HepG2 (cell line): ENCODE results near the gene SLC34A2. TPM values are rescaled to one million over a fixed set of nuclear protein-coding genes. Genes with fewer than 3 reads are reported as not detected.

Source experiments
- ATAC-seq: fragments of 200-7000 bp; cut with Tn5 transposase; 3 replicates; pipeline ENCODE4 v1.9.1; 2020; ENCODE audit warnings: mild to moderate bottlenecking, moderate library complexity
- BruUV-seq: library from RNA; stranded (reverse); fragments of 400-500 nt; replicated peaks from 2 replicates; lab custom pipeline; 2021; lab: Mats Ljungman, UMichigan
- CTCF ChIA-PET: fragments of 300-600 bp; formaldehyde crosslinking; extraction: SDS; loops from one replicate; lab custom pipeline; 2021; ENCODE audit warnings: low total read pairs, inconsistent platforms, low intra/inter-chr PET ratio; lab: Yijun Ruan, JAX
- POLR2A ChIA-PET: fragments of 350-600 bp; sonication (Branson Sonifier 250); formaldehyde crosslinking; loops from one replicate; lab custom pipeline; 2020; ENCODE audit warnings: antibody characterized with exemption, inconsistent platforms; lab: Yijun Ruan, JAX
- DNase-seq: peaks from one replicate; pipeline ENCODE4 v3.0.0-alpha.2; 2015; ENCODE audit warnings: low spot score
- FAIRE-seq: peaks from 3 replicates; lab custom pipeline; 2011; peaks lifted over from hg19 to GRCh38; lab: Jason Lieb, UNC
- H2AFZ ChIP-seq: one replicate; pipeline ENCODE4 v1.6.1; 2011; ENCODE audit warnings: low read length, inconsistent platforms
- H3K27ac ChIP-seq: fragments of 300-600 bp; 3 replicates; pipeline ENCODE4 v1.8.0; 2011; ENCODE audit warnings: mixed run types, mild to moderate bottlenecking, mixed read lengths, low read length, inconsistent platforms; ENCODE audit not compliant: insufficient read depth; ENCODE audit errors: extremely low read length
- H3K27me3 ChIP-seq, 2 experiments: fragments of 200-600 bp in 1 of 2; 2 replicates in 1 of 2; 3 replicates in 1 of 2; pipeline versions ENCODE4 v1.6.0 to v1.8.0; 2011; ENCODE audit warnings: low read length in 2 of 2, mild to moderate bottlenecking in 2 of 2, moderate library complexity in 2 of 2, inconsistent platforms in 1 of 2; ENCODE audit not compliant: insufficient read depth in 2 of 2, control insufficient read depth in 1 of 2
- H3K36me3 ChIP-seq, 2 experiments: fragments of 200-600 bp in 1 of 2; replicated peaks in 1 of 2; 2 replicates in 1 of 2; 3 replicates in 1 of 2; pipeline versions ENCODE4 v1.5.1 to v1.8.0; 2011; ENCODE audit warnings: low read length in 2 of 2, inconsistent platforms in 1 of 2; ENCODE audit not compliant: insufficient read depth in 2 of 2, control insufficient read depth in 1 of 2
- H3K4me1 ChIP-seq: 2 replicates; pipeline ENCODE4 v1.5.1; 2012; ENCODE audit warnings: low read length, inconsistent platforms; ENCODE audit not compliant: insufficient read depth
- H3K4me2 ChIP-seq: 2 replicates; pipeline ENCODE4 v1.6.0; 2011; ENCODE audit warnings: low read depth, low read length, inconsistent platforms
- H3K4me3 ChIP-seq, 3 experiments: fragments of 200-600 bp in 1 of 3; sonication (generic), shearing (Covaris generic) in 1 of 3; replicated peaks in 1 of 3; 2 replicates each; pipeline ENCODE4 v1.5.1; 2011 to 2016; ENCODE audit warnings: low read length in 3 of 3, inconsistent platforms in 2 of 3, low read depth in 2 of 3, mild to moderate bottlenecking in 2 of 3, control low read depth in 1 of 3, mixed read lengths in 1 of 3; ENCODE audit not compliant: insufficient read depth in 1 of 3
- H3K79me2 ChIP-seq: one replicate; pipeline ENCODE4 v1.6.1; 2011; ENCODE audit warnings: low read length, inconsistent platforms; ENCODE audit not compliant: insufficient read depth
- H3K9ac ChIP-seq: 2 replicates; pipeline ENCODE4 v1.6.0; 2011; ENCODE audit warnings: mild to moderate bottlenecking, low read depth, low read length, inconsistent platforms; ENCODE audit not compliant: insufficient read depth
- H3K9me3 ChIP-seq: 2 replicates; pipeline ENCODE4 v1.5.1; 2012; ENCODE audit warnings: mild to moderate bottlenecking, low read length
- H4K20me1 ChIP-seq: 2 replicates; pipeline ENCODE4 v1.6.0; 2011; ENCODE audit warnings: inconsistent platforms, mild to moderate bottlenecking, low read length, moderate library complexity; ENCODE audit not compliant: insufficient read depth
- CC2D1A ChIP-seq: sonication (generic); formaldehyde crosslinking; IDR thresholded peaks from 2 replicates; pipeline ENCODE4 v1.8.1; 2023; ENCODE audit warnings: mild to moderate bottlenecking, missing genetic modification reagents
- CENPX ChIP-seq: sonication (generic); formaldehyde crosslinking; IDR thresholded peaks from 2 replicates; pipeline ENCODE4 v1.9.0; 2021; ENCODE audit warnings: mild to moderate bottlenecking, missing genetic modification reagents, moderate library complexity
- ETV5 ChIP-seq: IDR thresholded peaks from 2 replicates; pipeline ENCODE4 v1.6.1; 2018; ENCODE audit warnings: missing biosample characterization, missing genetic modification reagents, inconsistent platforms, borderline replicate concordance
- FOXO1 ChIP-seq: sonication (generic); formaldehyde crosslinking; IDR thresholded peaks from 2 replicates; pipeline ENCODE4 v1.4.0; 2020; ENCODE audit warnings: missing genetic modification reagents
- SOX13 ChIP-seq, 3 experiments: fragments of 450-650 bp in 1 of 3; sonication (generic) in 1 of 3; formaldehyde crosslinking in 1 of 3; IDR thresholded peaks in 2 of 3; conservative IDR thresholded peaks in 1 of 3; 2 replicates each; pipeline versions ENCODE4 v1.5.0 to v1.6.1; 2016 to 2020; ENCODE audit warnings: antibody characterized with exemption in 1 of 3, mild to moderate bottlenecking in 1 of 3, missing compliant biosample characterization in 1 of 3, missing genetic modification reagents in 1 of 3, moderate library complexity in 1 of 3
- TCF7 ChIP-seq: sonication (generic); IDR thresholded peaks from 2 replicates; pipeline ENCODE4 v1.6.1; 2016; ENCODE audit warnings: antibody characterized with exemption, low read depth
- TFDP1 ChIP-seq: IDR thresholded peaks from 2 replicates; pipeline ENCODE4 v1.6.1; 2016; ENCODE audit warnings: missing compliant biosample characterization, missing genetic modification reagents, borderline replicate concordance
- ZNF282 ChIP-seq: fragments of 450-650 bp; IDR thresholded peaks from 2 replicates; pipeline ENCODE4 v1.6.1; 2018; ENCODE audit not compliant: partially characterized antibody
- ZNF326 ChIP-seq: sonication (generic); formaldehyde crosslinking; IDR thresholded peaks from 2 replicates; pipeline ENCODE4 v1.4.0; 2020; ENCODE audit warnings: missing genetic modification reagents, borderline replicate concordance
- ZNF33B ChIP-seq: sonication (generic); formaldehyde crosslinking; IDR thresholded peaks from 2 replicates; pipeline ENCODE4 v1.5.1; 2020; ENCODE audit warnings: mild to moderate bottlenecking, missing genetic modification reagents
- ZNF343 ChIP-seq: sonication (generic); formaldehyde crosslinking; IDR thresholded peaks from 2 replicates; pipeline ENCODE4 v1.4.0; 2020; ENCODE audit warnings: mild to moderate bottlenecking, missing genetic modification reagents
- ZNF354B ChIP-seq: sonication (generic); formaldehyde crosslinking; IDR thresholded peaks from 2 replicates; pipeline ENCODE4 v1.8.0; 2022; ENCODE audit warnings: mild to moderate bottlenecking, missing genetic modification reagents
- ZNF501 ChIP-seq: sonication (generic); formaldehyde crosslinking; IDR thresholded peaks from 2 replicates; pipeline ENCODE4 v1.5.1; 2020; ENCODE audit warnings: mild to moderate bottlenecking, moderate library complexity, missing genetic modification reagents
- ZNF740 ChIP-seq: sonication (generic); formaldehyde crosslinking; IDR thresholded peaks from 2 replicates; pipeline ENCODE4 v1.4.0; 2020; ENCODE audit warnings: missing genetic modification reagents
- ZNF841 ChIP-seq: sonication (generic); formaldehyde crosslinking; IDR thresholded peaks from 2 replicates; pipeline ENCODE4 v1.8.1; 2023; ENCODE audit warnings: missing genetic modification reagents, borderline replicate concordance
- whole genome bisulfite sequencing: methylation state at CpG from one replicate; pipeline ENCODE4 v1.1.6; 2017; ENCODE audit warnings: low lambda C conversion rate; 5-methylcytosine and 5-hydroxymethylcytosine counted together
- in situ Hi-C: cut with HindIII; loops from 2 replicates; pipeline ENCODE4 v1.10.0; 2017; ENCODE audit warnings: low pct_unique_long_range_greater_than_20kb; ENCODE audit not compliant: extremely low pct_ligation_motif_present
- intact Hi-C: fragments of 100-400 bp; cut with micrococcal nuclease; formaldehyde crosslinking; loops from one replicate; pipeline ENCODE4 v1.10.0; 2022; ENCODE audit not compliant: unreplicated experiment
- polyA plus RNA-seq, 8 experiments: library from polyadenylated mRNA; depleted of rRNA in 3 of 8; stranded (reverse) in 7 of 8; unstranded in 1 of 8; fragments of >200 nt; fragmentation: Illumina TruSeq in 4 of 8; extraction: Trizol in 4 of 8; gene quantifications; 2 replicates each; pipeline versions ENCODE4 v1.2.1 to v1.2.3, GENCODE V29; 2011 to 2016; ENCODE audit warnings: low read depth in 4 of 8, missing spikeins in 1 of 8, mixed read lengths in 1 of 8; ENCODE audit not compliant: insufficient read depth in 1 of 8
- total RNA-seq, 5 experiments: library from RNA; depleted of rRNA; stranded (reverse); fragments of >200 nt; fragmentation: Illumina TruSeq; extraction: Trizol; gene quantifications; 2 replicates each; pipeline ENCODE4 v1.2.3, GENCODE V29; 2016; ENCODE audit warnings: low read depth in 1 of 5
- TF ChIP-seq, protein P1 (sequence below): sonication (generic); formaldehyde crosslinking; IDR thresholded peaks from 2 replicates; pipeline ENCODE4 v1.5.0; 2020; ENCODE audit warnings: mild to moderate bottlenecking, missing genetic modification reagents, moderate library complexity

Gene SLC34A2
- total and polyA plus RNA-seq, 2 of the 13 experiments (the other 11 are each of a cell fraction or from before 2014, with no cell fraction given), result not detected

GRCh38 chr4:25725870-25726269, 70.2 kb downstream of the SLC34A2 start:
- WGBS, result 44% methylated on average over 7 of the region's 7 CpGs
- Histone ChIP-seq H3K4me2 (no peak overlapping the region), H2AFZ (no peak overlapping the region), H3K9me3 (no peaks in the 10 kb centered on the region), H3K27me3 (no peaks in the 10 kb centered on the region), H3K79me2 (no peaks in the 10 kb centered on the region), H4K20me1 (no peaks in the 10 kb centered on the region), H3K4me3 (no peak overlapping the region), H3K4me1 (no peaks in the 10 kb centered on the region), H3K36me3 (no peaks in the 10 kb centered on the region), H3K27ac (no peak overlapping the region), H3K9ac (no peak overlapping the region)
- no TSS peak for BruUV-seq
- DNase-seq (no peak), FAIRE-seq (no peak), ATAC-seq (no peak)
- in situ Hi-C loops, result no loop called here
- intact Hi-C loops, result no loop called here
- ChIA-PET POLR2A (no interaction called here), CTCF (no interaction called here)
- TF ChIP-seq ZNF343 (CRISPR knock-in tag), result no peak
- no peak for TF ChIP-seq ZNF33B
- no peak for TF ChIP-seq ZNF841 (CRISPR knock-in tag)
- no peak for TF ChIP-seq CC2D1A (CRISPR knock-in tag)
- no peak for TF ChIP-seq TFDP1 (CRISPR knock-in tag)
- no peak for TF ChIP-seq TCF7
- no peak for TF ChIP-seq ZNF501 (CRISPR knock-in tag)

DNA sequence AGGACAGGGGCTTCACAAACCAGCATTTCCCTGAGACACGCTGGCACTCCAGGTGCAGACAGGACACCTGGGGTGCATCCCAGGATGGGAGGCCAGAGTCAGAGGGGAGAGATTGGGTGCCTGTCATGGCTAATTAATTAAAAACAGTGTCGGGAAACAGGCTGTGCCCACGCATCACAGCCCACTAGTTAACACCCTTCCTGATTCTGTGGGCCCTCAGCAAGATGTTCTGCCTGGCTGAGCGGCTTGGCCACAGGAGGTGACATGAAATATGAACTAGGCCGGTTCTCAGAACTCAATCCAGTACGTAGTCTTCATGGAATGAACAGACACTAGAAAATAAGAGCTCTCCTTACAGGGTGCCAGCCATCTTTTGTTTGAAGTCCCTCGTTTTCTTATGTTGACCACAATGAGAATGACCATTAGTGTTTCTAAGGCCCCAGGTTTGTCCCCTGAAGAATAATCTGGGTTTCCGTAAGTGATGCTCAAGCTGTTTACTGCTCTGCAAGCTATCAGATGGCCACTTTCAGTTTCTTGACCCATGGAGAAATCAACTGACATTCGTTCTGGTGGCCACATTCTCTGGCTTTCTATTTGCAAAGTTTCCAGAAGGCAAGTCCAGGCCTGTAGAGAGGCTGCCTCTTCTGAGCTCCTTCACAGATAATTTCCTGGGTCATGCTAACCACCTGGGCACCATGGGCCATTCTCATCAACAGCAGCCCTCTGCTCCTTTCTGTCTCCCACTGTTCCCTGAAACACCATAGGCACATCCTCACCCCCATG, 72.3 kb downstream of the SLC34A2 start:
- CTCF ChIA-PET, result no interaction called here
- FAIRE-seq, result no peak
- intact Hi-C loops, result no loop called here
- TF ChIP-seq ETV5 (CRISPR knock-in tag) (no peak), ZNF354B (no peak), ZNF326 (CRISPR knock-in tag) (no peak), ZNF282 (no peak), SOX13 (IDR thresholded peaks at IDR 0.05) (no peak), SOX13 (CRISPR knock-in tag; conservative IDR thresholded peaks at IDR 0.05 in 1 of 2, IDR thresholded peaks at IDR 0.05 in 1 of 2) (no peak), FOXO1 (CRISPR knock-in tag) (no peak), CENPX (CRISPR knock-in tag) (no peak), ZNF740 (CRISPR knock-in tag) (no peak)
- TF ChIP-seq, protein P1, sequence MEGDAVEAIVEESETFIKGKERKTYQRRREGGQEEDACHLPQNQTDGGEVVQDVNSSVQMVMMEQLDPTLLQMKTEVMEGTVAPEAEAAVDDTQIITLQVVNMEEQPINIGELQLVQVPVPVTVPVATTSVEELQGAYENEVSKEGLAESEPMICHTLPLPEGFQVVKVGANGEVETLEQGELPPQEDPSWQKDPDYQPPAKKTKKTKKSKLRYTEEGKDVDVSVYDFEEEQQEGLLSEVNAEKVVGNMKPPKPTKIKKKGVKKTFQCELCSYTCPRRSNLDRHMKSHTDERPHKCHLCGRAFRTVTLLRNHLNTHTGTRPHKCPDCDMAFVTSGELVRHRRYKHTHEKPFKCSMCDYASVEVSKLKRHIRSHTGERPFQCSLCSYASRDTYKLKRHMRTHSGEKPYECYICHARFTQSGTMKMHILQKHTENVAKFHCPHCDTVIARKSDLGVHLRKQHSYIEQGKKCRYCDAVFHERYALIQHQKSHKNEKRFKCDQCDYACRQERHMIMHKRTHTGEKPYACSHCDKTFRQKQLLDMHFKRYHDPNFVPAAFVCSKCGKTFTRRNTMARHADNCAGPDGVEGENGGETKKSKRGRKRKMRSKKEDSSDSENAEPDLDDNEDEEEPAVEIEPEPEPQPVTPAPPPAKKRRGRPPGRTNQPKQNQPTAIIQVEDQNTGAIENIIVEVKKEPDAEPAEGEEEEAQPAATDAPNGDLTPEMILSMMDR (CRISPR knock-in tag), result no peak

More for the DNA sequence above, 72.3 kb downstream of the SLC34A2 start:
- Histone ChIP-seq H3K4me3 (no peak overlapping the region), H3K9ac (no peak overlapping the region), H3K27ac (no peak overlapping the region), H4K20me1 (no peaks in the 10 kb centered on the region), H2AFZ (no peak overlapping the region), H3K36me3 (no peaks in the 10 kb centered on the region), H3K4me2 (no peak overlapping the region), H3K9me3 (no peaks in the 10 kb centered on the region), H3K79me2 (no peaks in the 10 kb centered on the region), H3K4me1 (no peaks in the 10 kb centered on the region), H3K27me3 (no peaks in the 10 kb centered on the region)
- no peak for ATAC-seq
- in situ Hi-C loops, result no loop called here
- no TSS peak for BruUV-seq
- POLR2A ChIA-PET, result no interaction called here
- WGBS, result 39% methylated on average over 9 of the region's 9 CpGs
- no peak for DNase-seq
